OCI-LY3 (cell line): ENCODE data around the gene NELL1.
A peak's percentile ranks its signal among the peaks of the same experiment; 100 is the strongest.

ENCODE experiments used
- CTCF ChIP-seq: fragments of 200-600, 300-600 bp; sonication (generic); IDR thresholded peaks from 2 replicates; pipeline ENCODE4 v1.5.1; 2014; ENCODE audit warnings: antibody characterized with exemption, low read length, low read depth
- EZH2phosphoT487 ChIP-seq: fragments of 200-600 bp; shearing (Covaris generic); IDR thresholded peaks from 2 replicates; pipeline ENCODE4 v1.6.1; 2018; ENCODE audit warnings: antibody characterized with exemption, mixed run types, low read depth

- TF ChIP-seq CTCF, result peak; percentile 26; the same call in 1 of the 2 replicates
- TF ChIP-seq EZH2phosphoT487, result no peak
These were observed 205.0 kb downstream of the NELL1 start for GRCh38 chr11:20874358-20874757.
